PC-3 (cell line): ENCODE measurements around the gene TPM1. TPM values are rescaled to one million over a fixed set of nuclear protein-coding genes. Genes with fewer than 3 reads are reported as not detected.

Experiments used
- ATAC-seq: fragments of 200-7000 bp; cut with Tn5 transposase; 2 replicates; pipeline ENCODE4 v1.9.1; 2020; ENCODE audit warnings: mild to moderate bottlenecking, moderate library complexity
- BruUV-seq: library from RNA; stranded (reverse); fragments of 400-500 nt; replicated peaks from 2 replicates; lab custom pipeline; 2021; lab: Mats Ljungman, UMichigan
- CTCF ChIA-PET: fragments of 300-600 bp; sonication (Branson Sonifier 250); formaldehyde crosslinking; loops from one replicate; lab custom pipeline; 2022; ENCODE audit warnings: antibody characterized with exemption; lab: Charles Lee
- POLR2A ChIA-PET: fragments of 300-600 bp; sonication (Branson Sonifier 250); formaldehyde crosslinking; loops from one replicate; lab custom pipeline; 2022; ENCODE audit warnings: antibody characterized with exemption; ENCODE audit not compliant: unreplicated experiment; lab: Charles Lee
- DNase-seq: peaks from one replicate; pipeline ENCODE4 v3.0.0-alpha.2; 2015
- H2AFZ ChIP-seq: fragments of 300-600 bp; sonication (generic); 2 replicates; pipeline ENCODE4 v1.6.0; 2016; ENCODE audit warnings: antibody characterized with exemption, low read length
- H3F3A ChIP-seq: fragments of 300-600 bp; sonication (generic); one replicate; pipeline ENCODE4 v1.6.0; 2017; ENCODE audit warnings: antibody characterized with exemption, low read length, control low read depth, mild to moderate bottlenecking; ENCODE audit not compliant: unreplicated experiment
- H3K27ac ChIP-seq: fragments of 300-600 bp; sonication (generic); 2 replicates; pipeline ENCODE4 v1.5.1; 2016; ENCODE audit warnings: mild to moderate bottlenecking, low read length
- H3K27me3 ChIP-seq: fragments of 300-600 bp; sonication (generic); 2 replicates; pipeline ENCODE4 v1.6.1; 2016; ENCODE audit warnings: low read length, mixed read lengths
- H3K36me3 ChIP-seq: fragments of 300-600 bp; sonication (generic); 2 replicates; pipeline ENCODE4 v1.6.1; 2016; ENCODE audit warnings: low read depth, mixed run types, low read length, mixed read lengths
- H3K4me1 ChIP-seq: fragments of 300-600 bp; sonication (generic); 2 replicates; pipeline ENCODE4 v1.5.1; 2016; ENCODE audit warnings: low read length; ENCODE audit not compliant: insufficient read depth
- H3K4me2 ChIP-seq: fragments of 300-600 bp; sonication (generic); 2 replicates; pipeline ENCODE4 v1.6.0; 2016; ENCODE audit warnings: low read length
- H3K4me3 ChIP-seq: fragments of 300-600 bp; sonication (generic); 2 replicates; pipeline ENCODE4 v1.5.1; 2016; ENCODE audit warnings: mild to moderate bottlenecking, low read length, mixed read lengths
- H3K79me2 ChIP-seq: fragments of 300-600 bp; sonication (generic); 2 replicates; pipeline ENCODE4 v1.6.1; 2017; ENCODE audit warnings: low read length, mixed read lengths
- H3K9ac ChIP-seq: fragments of 300-600 bp; sonication (generic); 2 replicates; pipeline ENCODE4 v1.6.0; 2016; ENCODE audit warnings: mild to moderate bottlenecking, low read length
- H3K9me2 ChIP-seq: fragments of 300-600 bp; sonication (generic); replicated peaks from 2 replicates; pipeline ENCODE4 v1.6.1; 2016; ENCODE audit warnings: mixed run types, low read length, mixed read lengths
- H3K9me3 ChIP-seq: fragments of 300-600 bp; sonication (generic); 2 replicates; pipeline ENCODE4 v1.6.1; 2016; ENCODE audit warnings: low read length, mixed read lengths
- H4K20me1 ChIP-seq: fragments of 300-600 bp; sonication (generic); 2 replicates; pipeline ENCODE4 v1.6.1; 2016; ENCODE audit warnings: low read length, mixed read lengths
- EZH2 ChIP-seq: fragments of 300-600 bp; sonication (generic); IDR thresholded peaks from one replicate; pipeline ENCODE4 v1.6.1; 2017; ENCODE audit warnings: antibody characterized with exemption, mild to moderate bottlenecking, low read length; ENCODE audit not compliant: unreplicated experiment
- EZH2phosphoT487 ChIP-seq: fragments of 300-600 bp; sonication (generic); IDR thresholded peaks from 2 replicates; pipeline ENCODE4 v1.6.1; 2018; ENCODE audit warnings: mild to moderate bottlenecking, antibody characterized with exemption, low read length, borderline replicate concordance
- intact Hi-C: fragments of 100-400 bp; cut with micrococcal nuclease; formaldehyde crosslinking; loops from 2 replicates; pipeline ENCODE4 v1.9.0; 2023
- total RNA-seq: library from RNA; depleted of rRNA; stranded (reverse); fragments of >200 nt; gene quantifications from 2 replicates; pipeline ENCODE4 v1.2.3, GENCODE V29; 2014
- TF ChIP-seq, protein P1 (sequence below): fragments of 300-600 bp; sonication (generic); conservative IDR thresholded peaks from 2 replicates; pipeline ENCODE4 v1.5.1; 2017; ENCODE audit warnings: antibody characterized with exemption, low read depth, mild to moderate bottlenecking, low read length

The TPM1 gene
- total RNA-seq, 1 experiment from 2014 or later, result 127 TPM

DNA sequence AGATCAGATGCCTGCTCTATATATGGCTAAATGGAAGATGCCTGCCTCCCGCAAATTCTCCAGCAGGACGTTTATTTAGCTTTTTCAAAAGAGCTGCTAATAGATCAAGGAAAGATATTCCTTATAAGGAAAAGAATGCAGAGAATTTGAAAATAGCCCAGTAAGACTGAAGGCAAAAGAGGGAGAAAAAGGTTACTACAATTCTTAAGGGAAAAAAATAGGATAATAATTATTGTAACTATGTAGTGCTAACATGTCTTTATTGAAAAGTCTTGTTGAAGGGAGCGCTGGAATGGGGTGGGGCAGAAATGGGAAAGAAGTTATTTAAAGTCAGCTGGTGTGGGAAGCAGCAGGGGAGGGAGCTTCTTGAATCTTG lies 2.9 kb downstream of the TPM1 start:
- H2AFZ ChIP-seq, result no peak overlapping the region
- TF ChIP-seq EZH2 (no peak), EZH2phosphoT487 (no peak)
- TF ChIP-seq, protein P1, sequence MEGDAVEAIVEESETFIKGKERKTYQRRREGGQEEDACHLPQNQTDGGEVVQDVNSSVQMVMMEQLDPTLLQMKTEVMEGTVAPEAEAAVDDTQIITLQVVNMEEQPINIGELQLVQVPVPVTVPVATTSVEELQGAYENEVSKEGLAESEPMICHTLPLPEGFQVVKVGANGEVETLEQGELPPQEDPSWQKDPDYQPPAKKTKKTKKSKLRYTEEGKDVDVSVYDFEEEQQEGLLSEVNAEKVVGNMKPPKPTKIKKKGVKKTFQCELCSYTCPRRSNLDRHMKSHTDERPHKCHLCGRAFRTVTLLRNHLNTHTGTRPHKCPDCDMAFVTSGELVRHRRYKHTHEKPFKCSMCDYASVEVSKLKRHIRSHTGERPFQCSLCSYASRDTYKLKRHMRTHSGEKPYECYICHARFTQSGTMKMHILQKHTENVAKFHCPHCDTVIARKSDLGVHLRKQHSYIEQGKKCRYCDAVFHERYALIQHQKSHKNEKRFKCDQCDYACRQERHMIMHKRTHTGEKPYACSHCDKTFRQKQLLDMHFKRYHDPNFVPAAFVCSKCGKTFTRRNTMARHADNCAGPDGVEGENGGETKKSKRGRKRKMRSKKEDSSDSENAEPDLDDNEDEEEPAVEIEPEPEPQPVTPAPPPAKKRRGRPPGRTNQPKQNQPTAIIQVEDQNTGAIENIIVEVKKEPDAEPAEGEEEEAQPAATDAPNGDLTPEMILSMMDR, result no peak
- H3K4me2 ChIP-seq, result peak overlapping the region; percentile 99
- no peaks in the 10 kb centered on the region for H3K9me2 ChIP-seq
- H3K4me1 ChIP-seq, result peaks cover 49% of the 10 kb centered on the region
- no peak for DNase-seq
- H4K20me1 ChIP-seq, result no peaks in the 10 kb centered on the region
- intact Hi-C loops, result loop anchor here (5.0 kb wide), 3 partner anchors 112 to 263 kb away; partner anchors contain the start of gene RPS27L
- no peak overlapping the region for H3K27ac ChIP-seq
- CTCF ChIA-PET, result no interaction called here
- H3K4me3 ChIP-seq, result peak overlapping the region; percentile 5; the same call in 1 of the 2 replicates
- POLR2A ChIA-PET, result interaction anchor here (0.7 kb wide), 1 partner anchor 225 kb away, joined by 6 read pairs; no protein-coding TSS in a partner anchor
- peaks cover 49% of the 10 kb centered on the region for H3K79me2 ChIP-seq
- no peaks in the 10 kb centered on the region for H3K27me3 ChIP-seq
- no peaks in the 10 kb centered on the region for H3K36me3 ChIP-seq
- no peaks in the 10 kb centered on the region for H3F3A ChIP-seq
- H3K9ac ChIP-seq, result no peak overlapping the region
- H3K9me3 ChIP-seq, result no peaks in the 10 kb centered on the region
- no TSS peak for BruUV-seq
- no peak for ATAC-seq

DNA sequence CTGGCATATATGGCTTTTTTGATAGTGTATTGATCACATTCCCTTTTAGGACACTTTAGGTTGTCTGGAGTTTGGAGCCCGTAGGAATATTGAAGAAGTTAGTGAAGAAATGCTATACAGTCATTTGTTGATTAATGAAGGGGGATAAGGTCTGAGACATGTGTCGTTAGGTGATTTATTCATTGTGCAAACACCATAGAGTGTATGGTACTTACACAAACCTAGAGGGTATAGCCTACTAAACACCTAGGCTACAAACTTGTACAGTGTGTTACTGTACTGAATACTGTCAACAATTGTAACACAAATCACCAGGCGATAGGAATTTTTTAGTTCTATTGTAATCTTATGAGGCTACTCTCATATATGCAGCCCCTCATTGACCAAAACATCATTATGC lies 3.3 kb downstream of the TPM1 start:
- Histone ChIP-seq H3K27ac (no peak overlapping the region), H3K36me3 (no peaks in the 10 kb centered on the region), H4K20me1 (no peaks in the 10 kb centered on the region), H3K4me1 (peaks cover 53% of the 10 kb centered on the region), H3F3A (no peaks in the 10 kb centered on the region), H3K9ac (no peak overlapping the region), H3K27me3 (no peaks in the 10 kb centered on the region), H3K9me2 (no peaks in the 10 kb centered on the region), H3K4me2 (peak overlapping the region; percentile 99), H3K79me2 (peaks cover 51% of the 10 kb centered on the region), H3K9me3 (no peaks in the 10 kb centered on the region), H2AFZ (no peak overlapping the region), H3K4me3 (no peak overlapping the region)
- ATAC-seq (no peak), DNase-seq (no peak)
- ChIA-PET POLR2A (interaction anchor here (0.5 kb wide), 1 partner anchor 458 kb away, joined by 3 read pairs; no protein-coding TSS in a partner anchor), CTCF (no interaction called here)
- TF ChIP-seq EZH2 (no peak), EZH2phosphoT487 (no peak)
- TF ChIP-seq, protein P1, result no peak
- intact Hi-C loops, result loop anchor here (5.0 kb wide), 3 partner anchors 111 to 264 kb away; partner anchors contain the start of gene RPS27L
- BruUV-seq, result no TSS peak
